ENCODE results near the gene FAM50A. TPM values are rescaled to one million over a fixed set of nuclear protein-coding genes. Genes with fewer than 3 reads are reported as not detected.
"Not testable (repeated sequence)": the region's sequence is repeated elsewhere in the genome, so short reads cannot be mapped to it uniquely, and the experiment has no call there.

The FAM50A gene
- total and polyA plus RNA-seq, 2 of the 4 experiments (the other 2 are of a cell fraction) = 46.4 to 119 TPM

GRCh38 chrX:154399527-154400368 lies 44.2 kb upstream of the FAM50A start:
- in situ Hi-C loops (cut with MboI; ENCODE audit: low sequenced_read_pairs) = no loop called here
- peak overlapping the region; percentile 79 for H3K56ac ChIP-seq (ENCODE audit: extremely low read depth, insufficient read depth, low read length)
- H2BK120ac ChIP-seq (ENCODE audit: low read depth, low read length) = no peak overlapping the region
- peak overlapping the region; percentile 17 for H2AFZ ChIP-seq (replicated peaks; ENCODE audit: low read length, poor library complexity)
- peak overlapping the region; percentile 89 for H2BK5ac ChIP-seq (ENCODE audit: low read depth, low read length, poor library complexity, severe bottlenecking)
- intact Hi-C loops (cut with micrococcal nuclease) = no loop called here
- no peaks in the 10 kb centered on the region for H3K27me3 ChIP-seq (ENCODE audit: control insufficient read depth, insufficient read depth, low read length)
- peak overlapping the region; percentile 93 for H3K4me2 ChIP-seq (ENCODE audit: low read depth, low read length)
- H3K4me3 ChIP-seq (ENCODE audit: insufficient read depth, low read depth, low read length) = peak overlapping the region; percentile 64
- peak overlapping the region; percentile 74 for H3K4ac ChIP-seq (ENCODE audit: low read depth, low read length)
- H3K23ac ChIP-seq (ENCODE audit: low read depth, low read length) = 0 out of 2 replicates have a peak overlapping the region, but pooled peaks have one; percentile 31
- peak overlapping the region; percentile 96 for H2AK9ac ChIP-seq (replicated peaks; ENCODE audit: low read depth, low read length, poor library complexity)
- no CpG with 5 or more reads among the region's 14 CpGs for WGBS, 2 experiments (ENCODE audit: extremely low coverage in 2 of 2, insufficient read length in 1 of 2)
- peaks cover 44% of the 10 kb centered on the region for H4K20me1 ChIP-seq (ENCODE audit: insufficient read depth, low read length)
- H4K5ac ChIP-seq (ENCODE audit: low read depth, low read length) = no peak overlapping the region
- DNase-seq (no peak), ATAC-seq (ENCODE audit: low read depth) (no peak)
- no peaks in the 10 kb centered on the region for H3K9me3 ChIP-seq (ENCODE audit: control insufficient read depth, insufficient read depth, low read length)
- peak overlapping the region; percentile 97 for H3K9ac ChIP-seq (ENCODE audit: low read depth, low read length)
- peak overlapping the region; percentile 85 for H4K91ac ChIP-seq (ENCODE audit: insufficient read depth, low read depth, low read length)
- dilution Hi-C loops (cut with HindIII; ENCODE audit: low sequenced_read_pairs, unreplicated experiment) = no loop called here
- H4K8ac ChIP-seq (ENCODE audit: low read depth in 2 of 2, low read length in 2 of 2) = peak overlapping the region; percentile 70 to 85; a peak in 3 of 4 replicates
- H3K4me1 ChIP-seq (ENCODE audit: control insufficient read depth, insufficient read depth, low read length) = 0 out of 2 replicates have a peak, but pooled peaks cover 2% of the 10 kb centered on the region
- H3K18ac ChIP-seq (ENCODE audit: low read depth, low read length) = no peak overlapping the region
- no peak overlapping the region for H2BK20ac ChIP-seq (ENCODE audit: low read depth, low read length)
- H2BK15ac ChIP-seq (ENCODE audit: low read depth, low read length) = no peak overlapping the region
- H3K27ac ChIP-seq (ENCODE audit: insufficient read depth, low read length) = peak overlapping the region; percentile 91
- peaks cover 21% of the 10 kb centered on the region for H3K36me3 ChIP-seq (ENCODE audit: control insufficient read depth, insufficient read depth, low read length)
- TF ChIP-seq MAZ (IDR thresholded peaks at IDR 0.05; ENCODE audit: borderline replicate concordance, low read depth, low read length) = no peak
- peak; percentile 36; the same call in 1 of the 2 replicates for TF ChIP-seq CHD1 (IDR thresholded peaks at IDR 0.05; ENCODE audit: low read depth, low read length)
- no peak for TF ChIP-seq CEBPB (IDR thresholded peaks at IDR 0.05; ENCODE audit: low read depth, low read length)
- H3K79me1 ChIP-seq (ENCODE audit: low read depth in 1 of 2, low read length in 2 of 2) = peaks cover 4 to 24% of the 10 kb centered on the region in 2 experiments; a peak in 3 of 4 replicates
- ChIA-PET POLR2A (ENCODE audit: unreplicated experiment) (interaction anchor here (1.1 kb wide), 1 partner anchor 132 kb away, joined by 3 read pairs; no protein-coding TSS in a partner anchor), CTCF (interaction anchor here (1.2 kb wide), 1 partner anchor 141 kb away, joined by 3 read pairs; no protein-coding TSS in a partner anchor)
- no peaks in the 10 kb centered on the region for H3K9me1 ChIP-seq (ENCODE audit: insufficient read depth, low read length)
- peak overlapping the region; percentile 99 for H3K14ac ChIP-seq (replicated peaks; ENCODE audit: low read depth, low read length)
- no TSS peak for BruUV-seq (replicated peaks)
- H2AK5ac ChIP-seq (ENCODE audit: low read depth, low read length) = peak overlapping the region; percentile 91

GRCh38 chrX:154400369-154400817 lies 43.5 kb upstream of the FAM50A start:
- H3K56ac ChIP-seq (ENCODE audit: extremely low read depth, insufficient read depth, low read length); H2BK15ac ChIP-seq (ENCODE audit: low read depth, low read length); H2BK20ac ChIP-seq (ENCODE audit: low read depth, low read length); H2AK9ac ChIP-seq (replicated peaks; ENCODE audit: low read depth, low read length, poor library complexity); BruUV-seq (replicated peaks); H2AK5ac ChIP-seq (ENCODE audit: low read depth, low read length); H3K27me3 ChIP-seq (ENCODE audit: control insufficient read depth, insufficient read depth, low read length); H4K91ac ChIP-seq (ENCODE audit: insufficient read depth, low read depth, low read length); H2BK120ac ChIP-seq (ENCODE audit: low read depth, low read length); H3K18ac ChIP-seq (ENCODE audit: low read depth, low read length); H4K5ac ChIP-seq (ENCODE audit: low read depth, low read length); H3K9me3 ChIP-seq (ENCODE audit: control insufficient read depth, insufficient read depth, low read length); DNase-seq; H3K9ac ChIP-seq (ENCODE audit: low read depth, low read length); H3K9me1 ChIP-seq (ENCODE audit: insufficient read depth, low read length); H2BK5ac ChIP-seq (ENCODE audit: low read depth, low read length, poor library complexity, severe bottlenecking); POLR2A ChIA-PET (ENCODE audit: unreplicated experiment); H2AFZ ChIP-seq (replicated peaks; ENCODE audit: low read length, poor library complexity); dilution Hi-C loops (cut with HindIII; ENCODE audit: low sequenced_read_pairs, unreplicated experiment); H3K23ac ChIP-seq (ENCODE audit: low read depth, low read length); CTCF ChIA-PET; H3K4ac ChIP-seq (ENCODE audit: low read depth, low read length); ATAC-seq (ENCODE audit: low read depth); H3K4me2 ChIP-seq (ENCODE audit: low read depth, low read length); in situ Hi-C loops (cut with MboI; ENCODE audit: low sequenced_read_pairs); H3K4me3 ChIP-seq (ENCODE audit: insufficient read depth, low read depth, low read length); H3K27ac ChIP-seq (ENCODE audit: insufficient read depth, low read length); H4K8ac ChIP-seq (ENCODE audit: low read depth in 2 of 2, low read length in 2 of 2); H3K4me1 ChIP-seq (ENCODE audit: control insufficient read depth, insufficient read depth, low read length); intact Hi-C loops (cut with micrococcal nuclease): not testable (repeated sequence)
- H4K20me1 ChIP-seq (ENCODE audit: insufficient read depth, low read length) = peaks cover 44% of the 10 kb centered on the region
- WGBS, 2 experiments (ENCODE audit: extremely low coverage in 2 of 2, insufficient read length in 1 of 2) = no CpG with 5 or more reads among the region's 6 CpGs
- H3K79me1 ChIP-seq (ENCODE audit: low read depth in 1 of 2, low read length in 2 of 2) = peaks cover 4 to 24% of the 10 kb centered on the region in 2 experiments; a peak in 3 of 4 replicates
- peak overlapping the region; percentile 15; the same call in 1 of the 2 replicates for H3K14ac ChIP-seq (replicated peaks; ENCODE audit: low read depth, low read length)
- peaks cover 21% of the 10 kb centered on the region for H3K36me3 ChIP-seq (ENCODE audit: control insufficient read depth, insufficient read depth, low read length)
